CD4-positive, CD25-positive, alpha-beta regulatory T cell (primary cell): ENCODE data around the gene AGAP1. TPM values are rescaled to one million over a fixed set of nuclear protein-coding genes. Genes with fewer than 3 reads are reported as not detected.

Experiments
- ATAC-seq, 2 donors: fragments of 150-1000 bp; cut with Tn5 transposase; one replicate each; pipeline ENCODE4 v1.10.0; 2021; ENCODE audit warnings: low read depth in 2 of 2, moderate number of reproducible peaks in 2 of 2, moderate library complexity in 1 of 2
- DNase-seq, 3 donors: peaks; one replicate each; pipeline versions ENCODE4 v3.0.0 to v3.0.0-alpha.2; 2012 to 2022; ENCODE audit warnings: mixed read lengths in 1 of 3
- H3K27ac ChIP-seq: one replicate; pipeline ENCODE4 v1.7.0; 2013; ENCODE audit warnings: mild to moderate bottlenecking, low read length; ENCODE audit not compliant: insufficient read depth, poor library complexity, severe bottlenecking
- H3K27me3 ChIP-seq: one replicate; pipeline ENCODE4 v1.7.0; 2013; ENCODE audit warnings: low read length; ENCODE audit not compliant: control insufficient read depth, insufficient read depth
- H3K36me3 ChIP-seq: one replicate; pipeline ENCODE4 v1.7.0; 2013; ENCODE audit warnings: mild to moderate bottlenecking, low read length, moderate library complexity; ENCODE audit not compliant: control insufficient read depth, insufficient read depth
- H3K4me1 ChIP-seq: 2 replicates; pipeline ENCODE4 v1.7.0; 2013; ENCODE audit warnings: mild to moderate bottlenecking, low read length; ENCODE audit not compliant: insufficient read depth, control insufficient read depth, poor library complexity, severe bottlenecking
- H3K4me3 ChIP-seq: one replicate; pipeline ENCODE4 v1.7.0; 2013; ENCODE audit warnings: low read depth, mild to moderate bottlenecking, low read length, moderate library complexity
- H3K9me3 ChIP-seq, 2 experiments: 1 replicate in 1 of 2; 2 replicates in 1 of 2; pipeline ENCODE4 v1.7.0; 2013; ENCODE audit warnings: low read length in 2 of 2, mild to moderate bottlenecking in 1 of 2, moderate library complexity in 1 of 2; ENCODE audit not compliant: control insufficient read depth in 2 of 2
- H3K27ac Mint-ChIP-seq, 3 donors: one replicate each; pipeline ENCODE4 v1.8.0; 2020 to 2022; ENCODE audit warnings: mild to moderate bottlenecking in 3 of 3, mixed read lengths in 3 of 3, moderate library complexity in 2 of 3
- H3K27me3 Mint-ChIP-seq: one replicate; pipeline ENCODE4 v1.8.0; 2022; ENCODE audit warnings: mild to moderate bottlenecking, mixed read lengths
- H3K36me3 Mint-ChIP-seq: one replicate; pipeline ENCODE4 v1.8.0; 2020; ENCODE audit warnings: mixed read lengths
- H3K4me1 Mint-ChIP-seq, 4 donors: one replicate each; pipeline ENCODE4 v1.8.0; 2020 to 2022; ENCODE audit warnings: mixed read lengths in 4 of 4, mild to moderate bottlenecking in 1 of 4
- H3K4me3 Mint-ChIP-seq, 4 donors: one replicate each; pipeline ENCODE4 v1.8.0; 2020 to 2022; ENCODE audit warnings: mild to moderate bottlenecking in 4 of 4, mixed read lengths in 4 of 4, moderate library complexity in 3 of 4
- H3K9me3 Mint-ChIP-seq, 7 donors: one replicate each; pipeline ENCODE4 v1.8.0; 2020 to 2022; ENCODE audit warnings: mixed read lengths in 7 of 7, mild to moderate bottlenecking in 3 of 7, moderate library complexity in 2 of 7
- polyA plus RNA-seq, 4 donors: library from polyadenylated mRNA; unstranded; fragments of 300-500 nt; fragmentation: Illumina TruSeq; gene quantifications; one replicate each; pipeline ENCODE4 v1.2.3, GENCODE V29; 2021
- total RNA-seq: library from RNA; stranded (reverse); gene quantifications from one replicate; pipeline ENCODE4 v1.2.3, GENCODE V29; 2022

Gene AGAP1
- total and polyA plus RNA-seq, 5 donors from 2014 or later: 0.99 TPM; not detected in 4

DNA sequence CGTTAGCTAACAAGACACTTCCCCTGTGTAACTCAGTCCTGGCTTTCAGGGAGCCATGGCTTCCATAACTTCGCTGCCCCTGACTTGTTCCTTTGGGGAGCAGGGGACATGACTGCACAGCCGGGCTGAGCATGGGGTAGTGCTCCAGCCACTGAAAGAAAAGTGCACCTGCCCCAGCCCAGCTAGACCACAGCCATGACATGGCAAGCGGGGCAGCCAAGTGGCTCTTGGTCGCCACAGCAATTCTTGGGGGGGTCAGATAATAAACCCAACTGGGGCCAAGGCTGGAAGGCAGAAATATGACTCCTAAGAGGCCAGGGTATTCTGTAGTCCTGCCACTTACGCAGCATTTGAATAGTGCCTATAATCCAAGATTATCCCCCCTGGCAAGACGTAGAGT is 385.3 kb downstream of the AGAP1 start:
- Histone ChIP-seq H3K4me3 (no peak overlapping the region), H3K4me1 (no peaks in the 10 kb centered on the region), H3K36me3 (no peaks in the 10 kb centered on the region), H3K27ac (no peak overlapping the region), H3K27me3 (no peaks in the 10 kb centered on the region), H3K9me3 (no peaks in the 10 kb centered on the region)
- peaks cover 0 to 3% (median 0%) of the 10 kb centered on the region in 4 donors for H3K4me1 Mint-ChIP-seq
- no peak for ATAC-seq
- no peak for DNase-seq
- H3K4me3 Mint-ChIP-seq: no peak overlapping the region
- peaks cover 0 to 2% (median 0%) of the 10 kb centered on the region in 7 donors for H3K9me3 Mint-ChIP-seq
- H3K36me3 Mint-ChIP-seq: no peaks in the 10 kb centered on the region
- H3K27me3 Mint-ChIP-seq: peaks cover 4% of the 10 kb centered on the region
- no peak overlapping the region for H3K27ac Mint-ChIP-seq

DNA sequence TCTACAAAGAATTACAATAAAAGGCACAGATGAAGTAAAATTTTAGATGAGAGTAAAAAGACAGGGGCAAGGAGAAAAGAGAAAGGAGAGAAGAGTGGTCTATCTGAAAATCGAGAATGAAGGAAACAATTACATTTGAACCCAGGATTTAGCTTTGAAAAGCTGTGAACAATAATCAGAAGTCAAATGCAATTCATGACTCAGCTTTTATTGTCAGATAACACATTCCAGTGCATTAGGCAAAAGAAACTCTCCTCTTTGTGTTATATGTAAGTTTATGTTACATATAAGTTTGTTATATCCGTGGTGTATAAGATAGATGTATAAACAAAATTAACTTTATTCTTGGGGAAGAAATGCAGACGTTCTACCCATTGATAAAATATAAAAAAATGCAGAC is 389.8 kb downstream of the AGAP1 start:
- H3K36me3 Mint-ChIP-seq: no peaks in the 10 kb centered on the region
- no peaks in the 10 kb centered on the region for H3K36me3 ChIP-seq
- peaks cover 0 to 1% (median 0%) of the 10 kb centered on the region in 7 donors for H3K9me3 Mint-ChIP-seq
- no peak for ATAC-seq
- H3K4me1 ChIP-seq: no peaks in the 10 kb centered on the region
- no peak overlapping the region for H3K4me3 Mint-ChIP-seq
- no peaks in the 10 kb centered on the region for H3K9me3 ChIP-seq
- H3K4me1 Mint-ChIP-seq: peaks cover 0 to 3% (median 0%) of the 10 kb centered on the region in 4 donors
- no peak overlapping the region for H3K27ac Mint-ChIP-seq
- no peak overlapping the region for H3K27ac ChIP-seq
- H3K4me3 ChIP-seq: no peak overlapping the region
- H3K27me3 ChIP-seq: no peaks in the 10 kb centered on the region
- no peak for DNase-seq
- no peaks in the 10 kb centered on the region for H3K27me3 Mint-ChIP-seq

DNA sequence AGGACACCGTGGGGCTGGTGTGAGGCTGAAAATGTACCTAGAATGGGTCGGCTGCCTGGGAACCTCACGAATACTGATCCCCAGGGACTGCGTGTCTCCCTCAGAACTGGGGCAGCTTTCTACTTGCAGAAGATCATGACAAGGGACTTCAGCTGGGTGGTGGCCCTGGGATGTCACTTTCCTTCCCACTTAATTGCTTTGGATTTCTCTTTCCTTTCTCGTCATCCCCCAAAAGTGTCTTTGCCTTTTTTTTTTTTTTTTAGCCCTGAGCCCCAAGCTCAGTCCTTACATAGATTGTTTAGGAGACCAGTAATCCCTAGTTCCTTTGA is 395.4 kb downstream of the AGAP1 start:
- Histone ChIP-seq H3K36me3 (no peaks in the 10 kb centered on the region), H3K27me3 (no peaks in the 10 kb centered on the region), H3K9me3 (no peaks in the 10 kb centered on the region), H3K4me1 (no peaks in the 10 kb centered on the region), H3K27ac (no peak overlapping the region), H3K4me3 (no peak overlapping the region)
- Mint-ChIP-seq H3K36me3 (no peaks in the 10 kb centered on the region), H3K4me3 (no peak overlapping the region), H3K4me1 (no peaks in the 10 kb centered on the region), H3K27ac (no peak overlapping the region), H3K27me3 (no peaks in the 10 kb centered on the region), H3K9me3 (peaks cover 0 to 4% (median 0%) of the 10 kb centered on the region in 7 donors)
- ATAC-seq: no peak
- DNase-seq: no peak

DNA sequence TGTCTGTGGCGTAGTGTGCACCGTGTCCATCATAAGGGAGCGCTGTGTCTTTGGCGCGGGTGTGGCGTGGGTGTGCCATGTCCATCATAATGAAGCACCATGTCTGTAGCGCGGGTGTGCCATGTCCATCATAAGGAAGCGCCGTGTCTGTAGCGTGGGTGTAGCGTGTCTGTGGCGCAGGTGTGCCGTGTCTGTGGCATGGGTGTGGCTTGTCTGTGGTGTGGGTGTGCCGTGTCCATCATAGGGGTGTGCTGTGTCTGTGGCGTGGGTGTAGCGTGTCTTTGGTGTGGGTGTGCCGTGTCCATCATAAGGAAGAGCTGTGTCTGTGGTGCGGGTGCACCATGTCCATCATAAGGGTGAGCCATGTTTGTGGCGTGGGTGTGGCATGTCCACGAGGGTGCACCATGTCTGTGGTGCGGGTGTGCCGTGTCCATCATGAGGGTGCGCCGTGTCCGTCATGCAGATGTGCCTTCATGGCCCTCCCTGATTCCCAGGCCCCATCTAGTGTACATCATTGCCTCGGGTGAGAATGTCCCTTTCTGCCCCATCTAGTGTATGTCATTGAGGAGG is 399.4 kb downstream of the AGAP1 start:
- no peaks in the 10 kb centered on the region for H3K4me1 Mint-ChIP-seq
- no peak for DNase-seq
- ATAC-seq: no peak
- H3K4me3 Mint-ChIP-seq: no peak overlapping the region
- no peak overlapping the region for H3K27ac ChIP-seq
- no peaks in the 10 kb centered on the region for H3K4me1 ChIP-seq
- H3K4me3 ChIP-seq: no peak overlapping the region
- no peaks in the 10 kb centered on the region for H3K9me3 ChIP-seq
- H3K36me3 ChIP-seq: no peaks in the 10 kb centered on the region
- peaks cover 0 to 5% (median 2%) of the 10 kb centered on the region in 7 donors for H3K9me3 Mint-ChIP-seq
- no peak overlapping the region for H3K27ac Mint-ChIP-seq
- no peaks in the 10 kb centered on the region for H3K36me3 Mint-ChIP-seq
- no peaks in the 10 kb centered on the region for H3K27me3 Mint-ChIP-seq
- H3K27me3 ChIP-seq: no peaks in the 10 kb centered on the region

DNA sequence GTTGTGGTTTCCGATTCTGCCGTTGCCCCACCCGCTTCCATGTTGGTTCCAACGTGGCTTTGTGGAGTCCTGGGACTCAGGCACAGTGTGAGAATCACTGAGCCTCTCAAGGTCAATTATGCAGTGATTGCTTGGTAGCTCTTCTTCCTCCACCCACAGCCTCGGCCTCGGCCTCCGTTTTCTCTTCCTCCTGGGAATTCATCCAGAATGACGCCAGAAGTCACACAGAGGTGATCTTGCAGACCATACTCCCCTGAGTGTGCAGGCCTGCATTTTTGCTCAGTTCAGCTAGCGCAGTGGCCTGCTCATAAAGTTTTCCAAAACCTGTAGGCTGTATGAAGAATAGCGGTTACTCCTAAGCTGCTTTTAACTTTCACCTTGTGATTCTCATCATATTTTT is 401.0 kb downstream of the AGAP1 start:
- peaks cover 0 to 7% (median 2%) of the 10 kb centered on the region in 7 donors for H3K9me3 Mint-ChIP-seq

DNA sequence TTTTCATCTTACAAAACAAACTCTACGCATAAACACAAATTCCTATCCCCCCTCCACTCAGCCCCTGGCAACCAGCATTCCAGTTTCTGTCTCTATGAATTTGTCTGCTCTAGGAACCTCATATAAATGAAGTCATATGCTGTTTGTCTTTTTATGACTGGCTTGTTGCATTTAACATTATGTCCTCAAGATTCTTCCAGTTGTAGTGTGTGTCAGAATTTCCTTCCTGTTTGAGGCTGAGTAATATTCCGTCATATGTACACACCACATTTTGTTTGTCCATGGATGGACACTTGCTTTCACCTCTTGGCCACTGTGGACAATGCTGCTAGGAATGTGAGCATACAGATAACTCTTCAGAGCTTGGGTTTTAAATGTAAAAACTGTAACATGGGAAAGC is 402.2 kb downstream of the AGAP1 start:
- H3K27ac Mint-ChIP-seq: no peak overlapping the region
- peaks cover 0 to 7% (median 2%) of the 10 kb centered on the region in 7 donors for H3K9me3 Mint-ChIP-seq
- no peaks in the 10 kb centered on the region for H3K36me3 Mint-ChIP-seq
- no peak overlapping the region for H3K4me3 ChIP-seq
- no peak overlapping the region for H3K4me3 Mint-ChIP-seq
- no peak overlapping the region for H3K27ac ChIP-seq
- no peaks in the 10 kb centered on the region for H3K36me3 ChIP-seq
- no peaks in the 10 kb centered on the region for H3K27me3 ChIP-seq
- H3K4me1 ChIP-seq: no peaks in the 10 kb centered on the region
- H3K9me3 ChIP-seq: no peaks in the 10 kb centered on the region
- no peak for ATAC-seq
- H3K4me1 Mint-ChIP-seq: no peaks in the 10 kb centered on the region
- no peak for DNase-seq
- no peaks in the 10 kb centered on the region for H3K27me3 Mint-ChIP-seq

More for the DNA sequence above, 401.0 kb downstream of the AGAP1 start:
- no peaks in the 10 kb centered on the region for H3K9me3 ChIP-seq
- Mint-ChIP-seq H3K4me1 (no peaks in the 10 kb centered on the region), H3K4me3 (no peak overlapping the region), H3K36me3 (no peaks in the 10 kb centered on the region), H3K27ac (peak overlapping the region in 1 of 3 donors; percentile 3), H3K27me3 (no peaks in the 10 kb centered on the region)
- H3K36me3 ChIP-seq: no peaks in the 10 kb centered on the region
- no peaks in the 10 kb centered on the region for H3K4me1 ChIP-seq
- H3K4me3 ChIP-seq: no peak overlapping the region
- H3K27me3 ChIP-seq: no peaks in the 10 kb centered on the region
- ATAC-seq (no peak), DNase-seq (no peak)
- no peak overlapping the region for H3K27ac ChIP-seq

DNA sequence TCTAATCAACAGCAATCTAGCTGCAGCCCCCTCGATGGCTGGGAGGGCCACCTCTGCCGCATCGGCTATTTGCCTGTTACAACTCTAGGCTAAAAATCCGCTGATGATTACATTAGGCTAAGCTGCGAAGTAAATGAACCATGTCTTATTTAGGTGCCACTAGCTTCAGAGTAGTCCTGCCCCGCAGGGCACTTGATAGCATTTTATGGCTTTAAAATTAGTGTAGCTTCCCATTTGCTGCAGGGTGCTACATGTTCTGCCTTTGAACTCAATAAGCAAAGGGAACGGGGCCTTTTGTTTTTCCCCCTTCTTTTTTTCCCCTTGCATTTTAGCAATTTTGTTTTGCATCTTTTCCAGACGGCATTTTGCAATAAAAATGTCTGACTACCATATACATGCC is 404.1 kb downstream of the AGAP1 start:
- Histone ChIP-seq H3K4me1 (no peaks in the 10 kb centered on the region), H3K9me3 (no peaks in the 10 kb centered on the region), H3K27ac (no peak overlapping the region), H3K27me3 (no peaks in the 10 kb centered on the region), H3K4me3 (no peak overlapping the region), H3K36me3 (no peaks in the 10 kb centered on the region)
- Mint-ChIP-seq H3K27ac (no peak overlapping the region), H3K36me3 (no peaks in the 10 kb centered on the region), H3K9me3 (peaks cover 0 to 6% (median 1%) of the 10 kb centered on the region in 7 donors), H3K27me3 (peaks cover 6% of the 10 kb centered on the region), H3K4me1 (no peaks in the 10 kb centered on the region), H3K4me3 (no peak overlapping the region)
- DNase-seq (no peak), ATAC-seq (no peak)

DNA sequence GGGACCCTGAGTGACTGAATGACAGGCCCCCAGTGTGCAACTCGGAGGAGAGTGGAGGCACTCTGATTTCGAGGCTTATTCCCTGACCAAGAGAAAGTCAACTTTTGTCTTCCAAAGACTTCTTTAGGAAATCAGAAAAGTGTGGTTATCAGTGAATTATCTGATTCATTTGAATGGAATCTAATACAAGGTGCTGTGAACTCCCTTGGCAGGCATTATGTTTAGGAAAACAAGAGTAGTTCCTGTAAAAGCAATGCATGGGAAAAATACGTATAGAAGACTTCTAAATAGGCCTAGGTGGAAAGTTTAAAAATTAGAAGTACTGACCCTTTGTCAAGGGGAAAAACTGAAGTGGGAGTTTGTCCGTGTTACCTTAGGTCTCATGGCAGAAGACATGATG is 404.9 kb downstream of the AGAP1 start:
- Histone ChIP-seq H3K9me3 (no peaks in the 10 kb centered on the region), H3K36me3 (no peaks in the 10 kb centered on the region), H3K4me3 (no peak overlapping the region), H3K27ac (no peak overlapping the region), H3K4me1 (no peaks in the 10 kb centered on the region), H3K27me3 (no peaks in the 10 kb centered on the region)
- no peaks in the 10 kb centered on the region for H3K36me3 Mint-ChIP-seq
- H3K9me3 Mint-ChIP-seq: peaks cover 0 to 5% (median 1%) of the 10 kb centered on the region in 7 donors
- H3K4me3 Mint-ChIP-seq: no peak overlapping the region
- H3K27me3 Mint-ChIP-seq: peaks cover 6% of the 10 kb centered on the region
- no peaks in the 10 kb centered on the region for H3K4me1 Mint-ChIP-seq
- H3K27ac Mint-ChIP-seq: no peak overlapping the region
- ATAC-seq (no peak), DNase-seq (no peak)
